ENCODE results near the gene ARHGEF38.

- TF ChIP-seq CTCF (IDR thresholded peaks at IDR 0.05), result no peak
- TF ChIP-seq POLR2A (IDR thresholded peaks at IDR 0.05), result no peak
Measured at GRCh38 chr4:105569057-105569865, 16.8 kb downstream of the ARHGEF38 start.

Data from heart left ventricle (tissue), 13 donors.